ENCODE measurements around the gene NOS1.

NOS1 gene

DNA sequence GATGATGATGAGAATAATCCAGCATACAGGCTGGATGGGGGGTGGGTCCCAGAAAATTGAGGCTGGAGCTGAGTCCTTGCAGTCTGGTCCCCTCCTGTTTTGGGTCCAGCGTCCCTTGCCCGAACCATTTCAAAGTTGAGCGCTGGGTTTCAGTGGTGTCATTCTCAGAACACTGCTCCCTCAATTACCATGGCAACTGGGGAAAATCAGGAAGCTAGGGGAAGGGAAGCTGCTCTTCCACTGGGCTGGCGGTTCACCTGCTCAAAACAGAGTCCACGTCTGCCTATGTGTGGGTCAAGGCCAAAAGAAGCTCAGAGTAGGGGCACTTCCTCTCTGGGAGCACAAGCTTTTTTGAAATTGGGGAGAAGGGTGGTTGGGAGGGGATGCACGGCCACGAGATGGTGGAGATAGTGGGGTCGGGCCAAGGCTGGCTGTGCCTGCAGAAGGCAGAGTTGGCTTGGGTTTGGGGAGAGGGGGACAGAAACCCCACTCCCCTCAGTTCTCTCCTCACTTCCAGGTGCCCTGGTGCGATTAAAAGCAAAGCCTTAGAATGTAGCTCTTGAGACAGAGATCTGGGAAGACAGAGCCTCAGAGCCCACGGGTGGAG, 1.7 kb upstream of the NOS1 start:
- no peak for DNase-seq (ENCODE audit: low spot score)
- TF ChIP-seq, protein P1, sequence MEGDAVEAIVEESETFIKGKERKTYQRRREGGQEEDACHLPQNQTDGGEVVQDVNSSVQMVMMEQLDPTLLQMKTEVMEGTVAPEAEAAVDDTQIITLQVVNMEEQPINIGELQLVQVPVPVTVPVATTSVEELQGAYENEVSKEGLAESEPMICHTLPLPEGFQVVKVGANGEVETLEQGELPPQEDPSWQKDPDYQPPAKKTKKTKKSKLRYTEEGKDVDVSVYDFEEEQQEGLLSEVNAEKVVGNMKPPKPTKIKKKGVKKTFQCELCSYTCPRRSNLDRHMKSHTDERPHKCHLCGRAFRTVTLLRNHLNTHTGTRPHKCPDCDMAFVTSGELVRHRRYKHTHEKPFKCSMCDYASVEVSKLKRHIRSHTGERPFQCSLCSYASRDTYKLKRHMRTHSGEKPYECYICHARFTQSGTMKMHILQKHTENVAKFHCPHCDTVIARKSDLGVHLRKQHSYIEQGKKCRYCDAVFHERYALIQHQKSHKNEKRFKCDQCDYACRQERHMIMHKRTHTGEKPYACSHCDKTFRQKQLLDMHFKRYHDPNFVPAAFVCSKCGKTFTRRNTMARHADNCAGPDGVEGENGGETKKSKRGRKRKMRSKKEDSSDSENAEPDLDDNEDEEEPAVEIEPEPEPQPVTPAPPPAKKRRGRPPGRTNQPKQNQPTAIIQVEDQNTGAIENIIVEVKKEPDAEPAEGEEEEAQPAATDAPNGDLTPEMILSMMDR (IDR thresholded peaks at IDR 0.05; ENCODE audit: extremely low read depth, missing control alignments): no peak

DNA sequence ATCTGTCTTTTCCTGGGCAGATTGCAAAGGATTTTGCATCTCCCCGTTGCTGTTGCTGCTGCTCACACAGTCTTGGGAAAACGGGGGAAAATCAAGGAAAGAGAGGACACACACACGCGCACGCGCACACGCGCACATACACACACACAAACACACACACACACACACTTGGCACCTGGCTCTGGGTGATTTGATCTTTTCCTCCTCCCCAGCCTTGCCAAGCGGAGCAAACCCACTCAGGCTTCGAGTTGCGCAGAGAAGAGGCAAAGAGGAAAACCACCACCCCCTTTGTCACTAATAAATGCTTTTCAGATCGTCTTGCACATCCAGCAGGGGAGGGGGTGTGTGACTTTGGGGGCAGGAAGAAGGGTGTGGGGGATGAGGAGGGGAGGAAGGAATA, 965 bp upstream of the NOS1 start:
- no peak for DNase-seq (ENCODE audit: low spot score)
- TF ChIP-seq, protein P1 (IDR thresholded peaks at IDR 0.05; ENCODE audit: extremely low read depth, missing control alignments): no peak

DNA sequence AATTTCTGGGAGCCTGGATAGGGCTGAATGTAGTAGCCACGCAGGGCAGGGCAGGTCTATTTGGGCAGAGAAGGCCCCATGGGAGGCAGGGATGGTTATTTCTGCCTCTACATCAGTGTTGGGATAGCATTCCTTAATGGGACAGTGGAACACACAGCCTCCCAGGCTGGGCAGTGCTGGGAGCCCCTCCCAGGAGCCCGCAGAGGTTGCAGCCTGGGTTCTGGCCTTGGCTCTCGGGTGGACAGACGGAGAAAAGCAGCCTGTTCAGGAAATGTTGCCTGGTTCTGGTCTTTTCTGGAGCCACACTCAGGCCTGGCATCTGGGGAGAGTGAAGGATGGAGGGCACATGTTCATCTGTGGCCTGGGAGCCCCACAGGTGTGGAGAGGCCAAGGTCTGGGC, 479 bp upstream of the NOS1 start:
- no peak for DNase-seq (ENCODE audit: low spot score)
- TF ChIP-seq, protein P1 (IDR thresholded peaks at IDR 0.05; ENCODE audit: extremely low read depth, missing control alignments): no peak

DNA sequence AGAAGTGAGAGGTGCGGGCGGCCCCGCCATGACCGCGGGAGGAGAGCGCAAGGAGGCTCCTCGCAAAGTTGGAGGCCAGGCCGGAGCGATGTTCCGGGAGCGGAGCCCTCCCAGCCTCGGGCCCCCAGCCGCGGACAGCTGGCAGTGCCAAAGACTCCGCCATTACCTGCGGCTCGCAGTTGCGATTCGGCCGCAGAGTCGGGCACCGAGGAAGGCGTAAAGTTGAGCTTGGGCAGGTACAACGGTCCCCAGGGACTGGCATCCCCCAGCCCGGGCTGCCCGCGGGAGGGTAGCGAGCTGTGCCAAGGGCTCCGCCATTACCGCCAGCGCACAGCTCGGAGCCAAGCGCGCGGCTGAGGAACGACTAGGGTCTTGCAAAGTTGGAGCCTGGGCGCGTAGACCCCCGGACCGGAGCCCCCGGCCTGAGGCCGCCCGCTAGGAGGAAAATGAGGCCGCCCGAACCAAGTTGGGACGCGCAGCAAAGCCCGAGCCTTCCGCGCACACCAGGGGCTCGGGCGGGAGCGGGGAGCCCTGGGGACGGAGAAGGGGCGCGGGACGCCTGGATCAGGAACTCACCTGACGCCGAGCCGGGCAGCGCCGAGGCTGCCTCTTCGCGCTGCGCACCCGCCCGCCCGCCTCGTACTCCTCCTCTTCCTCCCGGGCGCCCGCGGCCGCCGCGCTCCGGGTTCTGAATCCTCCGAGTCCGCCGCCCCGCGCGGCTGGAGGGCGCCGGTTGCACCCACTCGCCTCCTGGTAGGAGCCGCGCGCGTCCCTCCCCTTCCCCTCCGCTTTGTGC, 677 bp downstream of the NOS1 start:
- no peak for DNase-seq (ENCODE audit: low spot score)
- TF ChIP-seq, protein P1 (IDR thresholded peaks at IDR 0.05; ENCODE audit: extremely low read depth, missing control alignments): no peak

DNA sequence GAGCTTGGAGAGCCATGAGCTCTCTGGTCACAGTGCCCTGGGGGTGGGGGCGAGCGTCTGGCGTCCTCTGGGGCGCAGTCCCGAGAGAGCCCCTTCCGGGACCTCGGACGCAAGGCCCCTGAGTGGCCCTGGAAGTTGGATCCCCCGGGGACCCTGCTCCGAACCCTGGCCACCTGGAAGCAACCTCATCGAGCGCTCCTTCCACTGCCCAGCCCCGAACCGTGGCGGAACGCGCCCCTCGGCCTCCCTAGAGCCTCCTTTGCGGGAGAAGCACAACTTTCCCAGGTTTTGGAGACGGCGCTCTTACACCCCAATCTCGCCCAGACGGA, 1.2 kb downstream of the NOS1 start:
- TF ChIP-seq, protein P1 (IDR thresholded peaks at IDR 0.05; ENCODE audit: extremely low read depth, missing control alignments): no peak
- no peak for DNase-seq (ENCODE audit: low spot score)

DNA sequence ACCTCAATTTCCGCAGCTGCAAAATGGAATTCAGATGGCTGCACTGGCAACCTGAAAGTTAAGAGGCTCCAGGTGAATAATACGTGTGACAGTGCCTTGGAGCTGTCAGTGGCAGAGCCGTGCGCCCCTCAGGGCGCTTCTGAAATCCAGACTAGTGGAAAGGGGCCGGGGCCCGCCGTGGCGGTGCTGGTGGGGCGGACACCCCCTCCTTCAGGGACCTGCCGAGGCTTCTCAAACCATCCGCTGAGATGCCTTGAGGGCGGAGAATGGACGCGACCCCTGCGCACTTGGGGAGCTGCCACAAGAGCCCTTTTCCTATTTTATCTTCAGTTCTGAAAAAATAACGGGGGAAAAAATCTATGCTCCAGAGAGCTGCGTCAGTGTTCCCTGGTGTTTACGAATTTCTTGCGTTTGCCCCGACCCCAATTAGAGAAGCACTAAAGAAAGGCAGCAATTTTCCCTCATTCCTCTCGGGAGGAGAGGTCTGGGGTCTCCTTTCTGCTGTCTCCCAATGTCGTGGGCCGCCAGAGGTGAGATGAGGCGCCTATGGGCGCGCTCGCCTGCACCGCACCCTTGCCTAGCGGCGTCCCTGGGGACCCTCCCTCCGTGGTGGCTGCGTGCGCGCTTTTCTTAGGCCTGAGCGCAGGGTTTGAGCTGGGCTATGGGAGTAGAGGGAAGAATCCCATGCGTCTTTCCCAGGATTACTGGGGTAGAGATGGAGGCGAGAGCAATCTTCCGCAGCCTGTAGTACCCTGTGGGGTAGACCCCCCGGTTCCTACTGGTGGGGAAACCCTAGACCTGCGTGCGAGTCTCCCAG, 2.2 kb downstream of the NOS1 start:
- TF ChIP-seq, protein P1 (IDR thresholded peaks at IDR 0.05; ENCODE audit: extremely low read depth, missing control alignments): no peak
- DNase-seq (ENCODE audit: low spot score): no peak

DNA sequence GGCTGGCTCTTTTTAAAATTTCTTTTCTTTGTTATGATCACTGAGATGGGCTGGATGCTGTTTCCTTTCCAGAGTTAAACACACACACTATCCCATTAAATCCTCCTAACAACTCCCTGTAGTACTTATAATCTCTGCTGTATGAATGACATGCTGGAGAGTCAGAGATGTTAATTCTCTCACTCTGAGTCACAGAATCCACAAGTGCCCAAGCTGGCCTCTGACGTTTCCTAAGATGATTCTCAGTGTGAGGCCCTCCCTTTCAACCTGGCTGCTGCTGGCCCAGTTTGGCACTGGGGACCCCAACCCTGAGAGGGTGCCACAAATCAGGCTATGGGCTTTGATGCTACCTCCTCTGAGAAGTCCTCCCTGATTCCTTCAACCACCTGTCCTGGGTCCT, 5.4 kb downstream of the NOS1 start:
- no peak for DNase-seq (ENCODE audit: low spot score)

More for the DNA sequence above, 5.4 kb downstream of the NOS1 start:
- TF ChIP-seq, protein P1 (IDR thresholded peaks at IDR 0.05; ENCODE audit: extremely low read depth, missing control alignments): no peak

Data from GM20000 (cell line).